ENCODE results near the gene AK6. TPM values are rescaled to one million over a fixed set of nuclear protein-coding genes. Genes with fewer than 3 reads are reported as not detected.

AK6 gene
- total RNA-seq, 2 experiments from 2014 or later, result 79.8 to 87.0 TPM

Other genes starting within 250 kb of the AK6 start
- gene CCNB1, start 202.4 kb downstream of the AK6 start, total RNA-seq, result 100 to 1,000 TPM; 178 to 189 TPM
- gene CENPH, start 179.9 kb downstream of the AK6 start, total RNA-seq, result 10 to 100 TPM; 80.7 to 82.0 TPM
- gene CDK7, start 134.6 kb downstream of the AK6 start, total RNA-seq, result 10 to 100 TPM; 36.2 to 41.2 TPM
- gene CCDC125, start 36.7 kb downstream of the AK6 start, total RNA-seq, result 10 to 100 TPM in 1 of 2 experiments, 1 to 10 TPM in 1; 8.9 to 11.3 TPM
- gene TAF9, start within 50 bp of the AK6 start, total RNA-seq, result 10 to 100 TPM; 55.8 to 58.3 TPM
- gene RAD17, start 298 bp upstream of the AK6 start, total RNA-seq, result 10 to 100 TPM; 26.9 to 31.9 TPM
- under 1 TPM; 0.31 to 0.40 TPM for gene MARVELD2, start 45.6 kb upstream of the AK6 start, total RNA-seq
- under 1 TPM; 0.68 to 0.83 TPM for gene OCLN, start 123.3 kb upstream of the AK6 start, total RNA-seq
- gene GTF2H2C, start 190.7 kb upstream of the AK6 start, total RNA-seq, result 10 to 100 TPM; 40.8 to 46.9 TPM

All from activated CD4-positive, alpha-beta memory T cell treated with anti-CD3 and anti-CD28 coated beads for 36 hours (primary cell).